Ishikawa (cell line): ENCODE results near the gene ARHGEF10L.

Source experiments
- EP300 ChIP-seq: IDR thresholded peaks from 2 replicates; pipeline ENCODE4 v1.6.1; 2012; ENCODE audit warnings: borderline replicate concordance
- FOXM1 ChIP-seq: IDR thresholded peaks from 2 replicates; pipeline ENCODE4 v1.6.1; 2012; ENCODE audit warnings: low read depth, borderline replicate concordance
- TAF1 ChIP-seq: IDR thresholded peaks from 2 replicates; pipeline ENCODE4 v1.6.1; 2012; ENCODE audit warnings: low read depth, mild to moderate bottlenecking
- TCF12 ChIP-seq: IDR thresholded peaks from 2 replicates; pipeline ENCODE4 v1.6.1; 2012; ENCODE audit warnings: low read depth
- TEAD4 ChIP-seq: IDR thresholded peaks from 2 replicates; pipeline ENCODE4 v1.6.1; 2012
- YY1 ChIP-seq: IDR thresholded peaks from 2 replicates; pipeline ENCODE4 v1.6.1; 2012; ENCODE audit warnings: low read depth
- TF ChIP-seq, protein P1 (sequence below): IDR thresholded peaks from 2 replicates; pipeline ENCODE4 v1.6.1; 2012; ENCODE audit warnings: low read depth, mild to moderate bottlenecking
- TF ChIP-seq, protein P2 (sequence below): IDR thresholded peaks from 2 replicates; pipeline ENCODE4 v1.6.1; 2012

DNA sequence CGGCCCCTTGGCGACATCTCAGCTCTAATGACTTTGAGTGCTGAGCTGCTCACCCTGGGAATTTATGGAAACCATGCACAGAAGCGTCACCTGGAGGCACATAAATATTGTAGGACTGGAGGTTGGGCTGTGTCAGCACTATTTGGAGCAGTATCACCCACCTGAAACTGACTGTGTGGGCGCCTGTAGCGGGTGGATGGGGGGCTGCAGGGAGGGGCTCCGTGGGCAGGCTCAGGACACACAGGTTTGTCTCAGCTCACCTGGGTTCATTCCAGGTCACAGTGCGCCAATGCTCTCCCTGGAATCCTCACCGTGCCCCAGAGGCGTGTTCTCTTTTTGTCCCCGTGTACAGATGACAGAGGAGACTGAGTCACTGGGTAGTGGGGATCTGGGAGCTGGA is 140.8 kb downstream of the ARHGEF10L start:
- TF ChIP-seq EP300 (no peak), TEAD4 (no peak), TCF12 (no peak), FOXM1 (no peak), TAF1 (no peak), YY1 (no peak)
- TF ChIP-seq, protein P1, sequence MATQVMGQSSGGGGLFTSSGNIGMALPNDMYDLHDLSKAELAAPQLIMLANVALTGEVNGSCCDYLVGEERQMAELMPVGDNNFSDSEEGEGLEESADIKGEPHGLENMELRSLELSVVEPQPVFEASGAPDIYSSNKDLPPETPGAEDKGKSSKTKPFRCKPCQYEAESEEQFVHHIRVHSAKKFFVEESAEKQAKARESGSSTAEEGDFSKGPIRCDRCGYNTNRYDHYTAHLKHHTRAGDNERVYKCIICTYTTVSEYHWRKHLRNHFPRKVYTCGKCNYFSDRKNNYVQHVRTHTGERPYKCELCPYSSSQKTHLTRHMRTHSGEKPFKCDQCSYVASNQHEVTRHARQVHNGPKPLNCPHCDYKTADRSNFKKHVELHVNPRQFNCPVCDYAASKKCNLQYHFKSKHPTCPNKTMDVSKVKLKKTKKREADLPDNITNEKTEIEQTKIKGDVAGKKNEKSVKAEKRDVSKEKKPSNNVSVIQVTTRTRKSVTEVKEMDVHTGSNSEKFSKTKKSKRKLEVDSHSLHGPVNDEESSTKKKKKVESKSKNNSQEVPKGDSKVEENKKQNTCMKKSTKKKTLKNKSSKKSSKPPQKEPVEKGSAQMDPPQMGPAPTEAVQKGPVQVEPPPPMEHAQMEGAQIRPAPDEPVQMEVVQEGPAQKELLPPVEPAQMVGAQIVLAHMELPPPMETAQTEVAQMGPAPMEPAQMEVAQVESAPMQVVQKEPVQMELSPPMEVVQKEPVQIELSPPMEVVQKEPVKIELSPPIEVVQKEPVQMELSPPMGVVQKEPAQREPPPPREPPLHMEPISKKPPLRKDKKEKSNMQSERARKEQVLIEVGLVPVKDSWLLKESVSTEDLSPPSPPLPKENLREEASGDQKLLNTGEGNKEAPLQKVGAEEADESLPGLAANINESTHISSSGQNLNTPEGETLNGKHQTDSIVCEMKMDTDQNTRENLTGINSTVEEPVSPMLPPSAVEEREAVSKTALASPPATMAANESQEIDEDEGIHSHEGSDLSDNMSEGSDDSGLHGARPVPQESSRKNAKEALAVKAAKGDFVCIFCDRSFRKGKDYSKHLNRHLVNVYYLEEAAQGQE: no peak
- TF ChIP-seq, protein P2, sequence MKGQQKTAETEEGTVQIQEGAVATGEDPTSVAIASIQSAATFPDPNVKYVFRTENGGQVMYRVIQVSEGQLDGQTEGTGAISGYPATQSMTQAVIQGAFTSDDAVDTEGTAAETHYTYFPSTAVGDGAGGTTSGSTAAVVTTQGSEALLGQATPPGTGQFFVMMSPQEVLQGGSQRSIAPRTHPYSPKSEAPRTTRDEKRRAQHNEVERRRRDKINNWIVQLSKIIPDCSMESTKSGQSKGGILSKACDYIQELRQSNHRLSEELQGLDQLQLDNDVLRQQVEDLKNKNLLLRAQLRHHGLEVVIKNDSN: no peak
